ENCODE measurements around the gene DIDO1.
"Not testable (repeated sequence)": the region's sequence is repeated elsewhere in the genome, so short reads cannot be mapped to it uniquely, and the experiment has no call there.

Gene DIDO1

GRCh38 chr20:62876902-62877816, 49.1 kb downstream of the DIDO1 start:
- DNase-seq, result no peak

GRCh38 chr20:62876501-62876901, 49.8 kb downstream of the DIDO1 start:
- no peak for DNase-seq

GRCh38 chr20:62875419-62876361, 50.6 kb downstream of the DIDO1 start:
- peak in 1 of 6 experiments; percentile 39 for DNase-seq

GRCh38 chr20:62874964-62875344, 51.4 kb downstream of the DIDO1 start:
- DNase-seq, result peak in 1 of 6 experiments; percentile 39

GRCh38 chr20:62873681-62874031, 52.6 kb downstream of the DIDO1 start:
- DNase-seq, result peak in 3 of 6 experiments; percentile 18 to 31 (median 24)

GRCh38 chr20:62873280-62873679, 53.0 kb downstream of the DIDO1 start:
- no peak for DNase-seq

- no peak for DNase-seq
Measured at GRCh38 chr20:62872862-62873261, 53.4 kb downstream of the DIDO1 start.

GRCh38 chr20:62872184-62872847, 54.0 kb downstream of the DIDO1 start:
- DNase-seq, result no peak

- no peak for DNase-seq
Measured at GRCh38 chr20:62864207-62864606, 62.1 kb downstream of the DIDO1 start.

GRCh38 chr20:62861726-62862336, 64.5 kb downstream of the DIDO1 start, which contains the start of gene TCFL5:
Gene TCFL5, minus strand, starts transcription at chr20:62861822. Its CDS starts 152 bp downstream, at chr20:62861670.
- DNase-seq, result peak; percentile 83 to 98 (median 94)

GRCh38 chr20:62860924-62861691, 65.2 kb downstream of the DIDO1 start:
- peak in 5 of 6 experiments; percentile 39 to 80 (median 66) for DNase-seq

- DNase-seq, result peak in 1 of 6 experiments; percentile 8
Measured at GRCh38 chr20:62860391-62860923, 65.8 kb downstream of the DIDO1 start.

GRCh38 chr20:62859721-62860120, 66.6 kb downstream of the DIDO1 start:
- DNase-seq, result no peak

- no peak for DNase-seq
Measured at GRCh38 chr20:62858058-62858830, 68.1 kb downstream of the DIDO1 start.

- DNase-seq, result no peak
Measured at GRCh38 chr20:62856931-62857619, 69.2 kb downstream of the DIDO1 start.

- DNase-seq, result no peak
Measured at GRCh38 chr20:62855120-62855519, 71.2 kb downstream of the DIDO1 start.

GRCh38 chr20:62854121-62854520, 72.2 kb downstream of the DIDO1 start:
- no peak for DNase-seq

GRCh38 chr20:62853304-62853703, 73.0 kb downstream of the DIDO1 start:
- DNase-seq, result not testable (repeated sequence)

GRCh38 chr20:62852841-62853240, 73.5 kb downstream of the DIDO1 start:
- DNase-seq, result no peak

GRCh38 chr20:62852196-62852595, 74.1 kb downstream of the DIDO1 start:
- no peak for DNase-seq
